Measurements from ENCODE around the gene TRERF1. TPM values are rescaled to one million over a fixed set of nuclear protein-coding genes. Genes with fewer than 3 reads are reported as not detected.

TRERF1 gene
- total and polyA plus RNA-seq, 2 of the 8 experiments (the other 6 are each of a cell fraction or from before 2014, with no cell fraction given): 10.8 to 21.5 TPM

GRCh38 chr6:42278131-42278853, 173.4 kb downstream of the TRERF1 start:
- H3K9ac ChIP-seq (replicated peaks in 1 of 4; ENCODE audit: extremely low read depth in 1 of 4, low read depth in 3 of 4, low read length in 3 of 4): no peak overlapping the region
- H2BK15ac ChIP-seq (ENCODE audit: low read length): no peak overlapping the region
- no peak overlapping the region for H4K5ac ChIP-seq (ENCODE audit: insufficient read length, low read depth, low read length)
- no peaks in the 10 kb centered on the region for H3K27me3 ChIP-seq (replicated peaks in 1 of 4; ENCODE audit: control insufficient read depth in 3 of 4, extremely low read depth in 1 of 4, insufficient read depth in 3 of 4, low read length in 3 of 4)
- H2BK120ac ChIP-seq (replicated peaks; ENCODE audit: low read depth, low read length): no peak overlapping the region
- DNase-seq (ENCODE audit: low read depth in 1 of 2, low spot score in 2 of 2): no peak
- H3K4me2 ChIP-seq (ENCODE audit: insufficient read depth in 1 of 2, low read depth in 2 of 2, low read length in 2 of 2): no peak overlapping the region
- no peak overlapping the region for H3K56ac ChIP-seq (replicated peaks; ENCODE audit: insufficient read length, low read depth, low read length)
- ChIA-PET CTCF (ENCODE audit: partially characterized antibody) (interaction anchor here (0.6 to 5.5 kb wide), 6 partner anchors 17 to 211 kb away, joined by 3 to 23 read pairs (median 4); no protein-coding TSS in a partner anchor), POLR2A (ENCODE audit: partially characterized antibody) (no interaction called here)
- no peaks in the 10 kb centered on the region for H3K23me2 ChIP-seq (ENCODE audit: low read depth, low read length)
- H2BK20ac ChIP-seq (ENCODE audit: low read length): no peak overlapping the region
- no peak overlapping the region for H2AFZ ChIP-seq (ENCODE audit: low read length)
- no peaks in the 10 kb centered on the region for H3K36me3 ChIP-seq (ENCODE audit: control insufficient read depth in 2 of 4, insufficient read depth in 4 of 4, low read length in 3 of 4)
- no peak overlapping the region for H3K14ac ChIP-seq (ENCODE audit: insufficient read length)
- no peak overlapping the region for H3K18ac ChIP-seq (ENCODE audit: extremely low read depth, low read length)
- 0 out of 4 replicates have a peak, but pooled peaks cover 0 to 3% of the 10 kb centered on the region in 2 experiments for H3K9me3 ChIP-seq (ENCODE audit: insufficient read depth in 2 of 2, low read depth in 1 of 2, low read length in 1 of 2)
- H3K79me1 ChIP-seq (ENCODE audit: low read depth, low read length): peaks cover 12% of the 10 kb centered on the region
- WGBS, 2 experiments (ENCODE audit: extremely low coverage in 1 of 2, insufficient coverage in 1 of 2, insufficient read length in 1 of 2, insufficient replicate concordance in 2 of 2, low coverage in 1 of 2, low lambda C conversion rate in 2 of 2, missing lambda C conversion rate in 1 of 2): 90% methylated on average over 7 of the region's 7 CpGs; no CpG with 5 or more reads in 1 of the 2 experiments
- H2BK12ac ChIP-seq (ENCODE audit: low read depth, low read length): no peak overlapping the region
- no peak overlapping the region for H2BK5ac ChIP-seq (ENCODE audit: low read depth, low read length)
- H4K20me1 ChIP-seq (replicated peaks in 1 of 2; ENCODE audit: control insufficient read depth in 1 of 2, insufficient read depth in 2 of 2, low read length in 2 of 2): peaks cover 0 to 5% of the 10 kb centered on the region in 2 experiments
- no peak overlapping the region for H3K4ac ChIP-seq (replicated peaks; ENCODE audit: insufficient read length, low read depth, low read length)
- TF ChIP-seq POLR2AphosphoS5 (IDR thresholded peaks at IDR 0.05; ENCODE audit: low read depth, low read length) (no peak), SP1 (IDR thresholded peaks at IDR 0.05; ENCODE audit: low read depth, low read length) (no peak), KDM1A (IDR thresholded peaks at IDR 0.05; ENCODE audit: borderline replicate concordance, low read length) (no peak), CHD2 (IDR thresholded peaks at IDR 0.05; ENCODE audit: low read length) (no peak), KDM4A (IDR thresholded peaks at IDR 0.05; ENCODE audit: low read depth, low read length, severe bottlenecking) (no peak), CBX5 (IDR thresholded peaks at IDR 0.05; ENCODE audit: low read depth, low read length) (no peak), ZNF274 (IDR thresholded peaks at IDR 0.05; ENCODE audit: borderline replicate concordance, extremely low read depth, low read length) (no peak), EZH2 (IDR thresholded peaks at IDR 0.05; ENCODE audit: low read depth, low read length, severe bottlenecking) (no peak), SIN3A (conservative IDR thresholded peaks at IDR 0.05 in 1 of 2, IDR thresholded peaks at IDR 0.05 in 1 of 2; ENCODE audit: low read depth in 1 of 2, low read length in 2 of 2) (no peak)
- H3K4me1 ChIP-seq (replicated peaks in 1 of 4; ENCODE audit: control insufficient read depth in 3 of 4, insufficient read depth in 4 of 4, low read length in 3 of 4): peaks cover 0 to 11% (median 0%) of the 10 kb centered on the region in 4 experiments; a peak in 2 of 7 replicates
- no peak overlapping the region for H3K27ac ChIP-seq (ENCODE audit: low read depth, low read length)
- no peak for FAIRE-seq
- no peak overlapping the region for H3K23ac ChIP-seq (ENCODE audit: insufficient read length)
- no peak overlapping the region for H3K4me3 ChIP-seq (ENCODE audit: extremely low read depth in 1 of 4, insufficient read depth in 2 of 4, low read depth in 3 of 4, low read length in 4 of 4)
- no peak overlapping the region for H4K8ac ChIP-seq (ENCODE audit: extremely low read depth, insufficient read depth, low read length)
- peaks cover 0 to 16% of the 10 kb centered on the region in 2 experiments; a peak in 3 of 4 replicates for H3K79me2 ChIP-seq (ENCODE audit: control insufficient read depth in 1 of 2, insufficient read depth in 2 of 2, low read length in 2 of 2)
- H4K91ac ChIP-seq (replicated peaks; ENCODE audit: insufficient read length, low read length): no peak overlapping the region
- no peak overlapping the region for H2AK5ac ChIP-seq (ENCODE audit: low read depth, low read length)

All from H1 (cell line).